ENCODE measurements around the gene RABEP1. TPM values are rescaled to one million over a fixed set of nuclear protein-coding genes. Genes with fewer than 3 reads are reported as not detected.

The RABEP1 gene
- polyA plus RNA-seq, 1 of the 3 experiments (the other 2 are of a cell fraction) = 9.7 TPM

GRCh38 chr17:5291683-5292350 is 9.7 kb downstream of the RABEP1 start:
- peaks cover 98% of the 10 kb centered on the region for H3K79me2 ChIP-seq (ENCODE audit: insufficient read depth)
- no peak for TF ChIP-seq POLR2AphosphoS5 (IDR thresholded peaks at IDR 0.05; ENCODE audit: low read depth, low read length)
- no peak for TF ChIP-seq FOXM1 (IDR thresholded peaks at IDR 0.05; ENCODE audit: low read depth)
- no peak for TF ChIP-seq TAF1 (IDR thresholded peaks at IDR 0.05; ENCODE audit: borderline replicate concordance, low read depth, low read length)
- no peak for TF ChIP-seq RXRA (IDR thresholded peaks at IDR 0.05; ENCODE audit: borderline replicate concordance, low read depth)
- no peak for TF ChIP-seq RFX5 (IDR thresholded peaks at IDR 0.05; ENCODE audit: low read length)
- no peak for TF ChIP-seq SIN3A (IDR thresholded peaks at IDR 0.05; ENCODE audit: borderline replicate concordance, low read depth, low read length)
- no peak for TF ChIP-seq ELF1 (IDR thresholded peaks at IDR 0.05)
- no peaks in the 10 kb centered on the region for H3K9me2 ChIP-seq
- H2AFZ ChIP-seq (ENCODE audit: low read depth) = no peak overlapping the region
- H3K36me3 ChIP-seq (replicated peaks in 1 of 2; ENCODE audit: control insufficient read depth in 1 of 2, insufficient read depth in 2 of 2, low read length in 1 of 2) = peaks cover 0 to 4% of the 10 kb centered on the region in 2 experiments
- H3K27ac ChIP-seq (ENCODE audit: low read depth in 2 of 2, low read length in 1 of 2) = no peak overlapping the region
- POLR2A ChIA-PET = no interaction called here
- peaks cover 0 to 2% of the 10 kb centered on the region in 2 experiments; a peak in 1 of 4 replicates for H3K4me1 ChIP-seq (ENCODE audit: control insufficient read depth in 1 of 2, insufficient read depth in 2 of 2, low read depth in 1 of 2, low read length in 1 of 2)
- H3K4me3 ChIP-seq (ENCODE audit: low read depth in 2 of 2, low read length in 1 of 2) = no peak overlapping the region
- DNase-seq = no peak
- no peaks in the 10 kb centered on the region for H3F3A ChIP-seq (replicated peaks; ENCODE audit: insufficient read depth)
- no peak overlapping the region for H3K4me2 ChIP-seq
- no peaks in the 10 kb centered on the region for H3K27me3 ChIP-seq (ENCODE audit: insufficient read depth)
- CTCF ChIA-PET = interaction anchor here (1.5 kb wide), 1 partner anchor 54 kb away, joined by 3 read pairs; no protein-coding TSS in a partner anchor
- 93% methylated on average over 8 of the region's 8 CpGs for WGBS (ENCODE audit: low lambda C conversion rate)
- H3K9ac ChIP-seq = no peak overlapping the region
- no peaks in the 10 kb centered on the region for H3K9me3 ChIP-seq
- peaks cover 15% of the 10 kb centered on the region; the same call in 1 of the 2 replicates for H4K20me1 ChIP-seq (ENCODE audit: insufficient read depth)

GRCh38 chr17:5297245-5297644 is 15.2 kb downstream of the RABEP1 start:
- no peak overlapping the region for H3K27ac ChIP-seq (ENCODE audit: low read depth in 2 of 2, low read length in 1 of 2)
- H3F3A ChIP-seq (replicated peaks; ENCODE audit: insufficient read depth) = no peaks in the 10 kb centered on the region
- no peaks in the 10 kb centered on the region for H3K27me3 ChIP-seq (ENCODE audit: insufficient read depth)
- no peak overlapping the region for H3K4me3 ChIP-seq (ENCODE audit: low read depth in 2 of 2, low read length in 1 of 2)
- peaks cover 12% of the 10 kb centered on the region; the same call in 1 of the 2 replicates for H4K20me1 ChIP-seq (ENCODE audit: insufficient read depth)
- 81% methylated on average over 2 of the region's 2 CpGs for WGBS (ENCODE audit: low lambda C conversion rate)
- no peaks in the 10 kb centered on the region for H3K4me1 ChIP-seq (ENCODE audit: control insufficient read depth in 1 of 2, insufficient read depth in 2 of 2, low read depth in 1 of 2, low read length in 1 of 2)
- peaks cover 89% of the 10 kb centered on the region for H3K79me2 ChIP-seq (ENCODE audit: insufficient read depth)
- H2AFZ ChIP-seq (ENCODE audit: low read depth) = no peak overlapping the region
- no peak for DNase-seq
- H3K36me3 ChIP-seq (replicated peaks in 1 of 2; ENCODE audit: control insufficient read depth in 1 of 2, insufficient read depth in 2 of 2, low read length in 1 of 2) = peaks cover 0 to 7% of the 10 kb centered on the region in 2 experiments
- TF ChIP-seq FOXM1 (IDR thresholded peaks at IDR 0.05; ENCODE audit: low read depth) (no peak), FOSL2 (IDR thresholded peaks at IDR 0.05; ENCODE audit: borderline replicate concordance, low read depth) (no peak), RAD21 (IDR thresholded peaks at IDR 0.05; ENCODE audit: low read length) (no peak), NRF1 (IDR thresholded peaks at IDR 0.05; ENCODE audit: low read depth, low read length) (no peak), TAF1 (IDR thresholded peaks at IDR 0.05; ENCODE audit: borderline replicate concordance, low read depth, low read length) (no peak), CHD2 (IDR thresholded peaks at IDR 0.05; ENCODE audit: low read length, partially characterized antibody) (no peak), TEAD4 (IDR thresholded peaks at IDR 0.05; ENCODE audit: borderline replicate concordance, insufficient read depth) (no peak), ELF1 (IDR thresholded peaks at IDR 0.05) (no peak), YY1 (IDR thresholded peaks at IDR 0.05; ENCODE audit: low read depth) (no peak), MEF2A (IDR thresholded peaks at IDR 0.05; ENCODE audit: borderline replicate concordance, low read depth) (no peak), REST (IDR thresholded peaks at IDR 0.05; ENCODE audit: low read depth, low read length) (no peak)
- H3K4me2 ChIP-seq = no peak overlapping the region
- POLR2A ChIA-PET = no interaction called here
- H3K9ac ChIP-seq = no peak overlapping the region
- no peaks in the 10 kb centered on the region for H3K9me2 ChIP-seq
- CTCF ChIA-PET = interaction anchor here (1.5 kb wide), 1 partner anchor 10 kb away, joined by 5 read pairs; no protein-coding TSS in a partner anchor
- no peaks in the 10 kb centered on the region for H3K9me3 ChIP-seq
